Kidney (tissue), 14 donors: ENCODE data around the gene SYT4. TPM values are rescaled to one million over a fixed set of nuclear protein-coding genes. Genes with fewer than 3 reads are reported as not detected.
A peak's percentile ranks its signal among the peaks of the same experiment; 100 is the strongest.

Experiments
- DNase-seq, 5 donors: peaks; one replicate each; pipeline ENCODE4 v3.0.0-alpha.2; 2013 to 2020
- FAIRE-seq: peaks from 2 replicates; lab custom pipeline; 2012; peaks lifted over from hg19 to GRCh38; lab: Jason Lieb, UNC
- H3K27ac ChIP-seq, 2 donors: one replicate each; pipeline ENCODE4 v1.7.0; 2013; ENCODE audit warnings: low read depth in 2 of 2, low read length in 2 of 2, inconsistent platforms in 1 of 2
- H3K27me3 ChIP-seq: one replicate; pipeline ENCODE4 v1.7.1; 2013; ENCODE audit warnings: low read length, inconsistent platforms; ENCODE audit not compliant: control insufficient read depth, insufficient read depth
- H3K36me3 ChIP-seq, 3 donors: one replicate each; pipeline versions ENCODE4 v1.7.0 to v1.7.1; 2013; ENCODE audit warnings: low read length in 3 of 3, control low read depth in 1 of 3, inconsistent platforms in 1 of 3; ENCODE audit not compliant: insufficient read depth in 3 of 3, control insufficient read depth in 2 of 3
- H3K4me1 ChIP-seq, 3 donors: one replicate each; pipeline versions ENCODE4 v1.7.0 to v1.7.1; 2013; ENCODE audit warnings: low read length in 3 of 3, inconsistent platforms in 1 of 3, low read depth in 1 of 3; ENCODE audit not compliant: control insufficient read depth in 2 of 3, insufficient read depth in 2 of 3
- H3K4me3 ChIP-seq, 3 donors: one replicate each; pipeline versions ENCODE4 v1.7.0 to v1.8.1; 2013; ENCODE audit warnings: low read length in 3 of 3, control low read depth in 1 of 3, inconsistent platforms in 1 of 3
- H3K9ac ChIP-seq, 3 donors: one replicate each; pipeline versions ENCODE4 v1.7.0 to v1.7.1; 2013; ENCODE audit warnings: low read length in 3 of 3, control low read depth in 1 of 3, inconsistent platforms in 1 of 3
- H3K9me3 ChIP-seq, 3 donors: one replicate each; pipeline versions ENCODE4 v1.7.0 to v1.7.1; 2013; ENCODE audit warnings: low read length in 3 of 3, control low read depth in 1 of 3, inconsistent platforms in 1 of 3; ENCODE audit not compliant: control insufficient read depth in 2 of 3, insufficient read depth in 1 of 3
- intact Hi-C: fragments of 100-400 bp; cut with DNase I; formaldehyde crosslinking; loops from one replicate; pipeline ENCODE4 v1.11.1; 2022
- polyA plus RNA-seq: library from polyadenylated mRNA; stranded (reverse); fragments of 350-450 nt; fragmentation: Illumina TruSeq; extraction: RNeasy Lipid Tissue Mini Kit (QIAGEN cat#74804); gene quantifications from one replicate; pipeline ENCODE4 v1.2.3, GENCODE V29; 2014; ENCODE audit warnings: low read depth, low replicate concordance; ENCODE audit not compliant: insufficient read depth
- total RNA-seq: library from RNA; stranded (reverse); fragmentation: NEBNext Ultra II Directional; extraction: Animal tissue kit (Norgen Biotek cat#: 25700); gene quantifications from one replicate; pipeline ENCODE4 v1.2.1, GENCODE V29; 2021
- TF ChIP-seq, protein P1 (sequence below): IDR thresholded peaks from 3 replicates; pipeline ENCODE4 v1.5.1; 2012; ENCODE audit warnings: mild to moderate bottlenecking, moderate library complexity, borderline replicate concordance; ENCODE audit not compliant: insufficient read depth; ENCODE audit errors: extremely low read depth
- donor health status: control.
- donor health status: control.
- donor health status: control.
- donor health status: control.
- donor health status: control.
- donor health status: DM: yes; HTN: yes; CAD: no.
- donor health status: Normal renal cell carcinoma (clear cell type).

SYT4 gene
- total and polyA plus RNA-seq, 2 donors from 2014 or later: not detected

- no peak for DNase-seq
- no peak for FAIRE-seq
- no peaks in the 10 kb centered on the region for H3K4me1 ChIP-seq
These were observed 6.0 kb upstream of the SYT4 start for GRCh38 chr18:43283299-43283698.

GRCh38 chr18:43279015-43279744, 1.9 kb upstream of the SYT4 start:
- no peak for FAIRE-seq
- TF ChIP-seq, protein P1, sequence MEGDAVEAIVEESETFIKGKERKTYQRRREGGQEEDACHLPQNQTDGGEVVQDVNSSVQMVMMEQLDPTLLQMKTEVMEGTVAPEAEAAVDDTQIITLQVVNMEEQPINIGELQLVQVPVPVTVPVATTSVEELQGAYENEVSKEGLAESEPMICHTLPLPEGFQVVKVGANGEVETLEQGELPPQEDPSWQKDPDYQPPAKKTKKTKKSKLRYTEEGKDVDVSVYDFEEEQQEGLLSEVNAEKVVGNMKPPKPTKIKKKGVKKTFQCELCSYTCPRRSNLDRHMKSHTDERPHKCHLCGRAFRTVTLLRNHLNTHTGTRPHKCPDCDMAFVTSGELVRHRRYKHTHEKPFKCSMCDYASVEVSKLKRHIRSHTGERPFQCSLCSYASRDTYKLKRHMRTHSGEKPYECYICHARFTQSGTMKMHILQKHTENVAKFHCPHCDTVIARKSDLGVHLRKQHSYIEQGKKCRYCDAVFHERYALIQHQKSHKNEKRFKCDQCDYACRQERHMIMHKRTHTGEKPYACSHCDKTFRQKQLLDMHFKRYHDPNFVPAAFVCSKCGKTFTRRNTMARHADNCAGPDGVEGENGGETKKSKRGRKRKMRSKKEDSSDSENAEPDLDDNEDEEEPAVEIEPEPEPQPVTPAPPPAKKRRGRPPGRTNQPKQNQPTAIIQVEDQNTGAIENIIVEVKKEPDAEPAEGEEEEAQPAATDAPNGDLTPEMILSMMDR: no peak
- peak in 3 of 5 donors; percentile 41 to 69 (median 49) for DNase-seq
- Histone ChIP-seq H3K36me3 (no peaks in the 10 kb centered on the region), H3K27ac (no peak overlapping the region), H3K9me3 (no peaks in the 10 kb centered on the region), H3K9ac (no peak overlapping the region), H3K4me1 (no peaks in the 10 kb centered on the region), H3K27me3 (no peaks in the 10 kb centered on the region), H3K4me3 (no peak overlapping the region)
- intact Hi-C loops: loop anchor here (10.0 kb wide), 2 partner anchors 684 to 984 kb away; no protein-coding TSS in a partner anchor

More at GRCh38 chr18:43283299-43283698, 6.0 kb upstream of the SYT4 start:
- Histone ChIP-seq H3K9me3 (no peaks in the 10 kb centered on the region), H3K27me3 (no peaks in the 10 kb centered on the region), H3K36me3 (no peaks in the 10 kb centered on the region), H3K9ac (no peak overlapping the region), H3K27ac (no peak overlapping the region), H3K4me3 (no peak overlapping the region)
- intact Hi-C loops: no loop called here
- TF ChIP-seq, protein P1: no peak

DNA sequence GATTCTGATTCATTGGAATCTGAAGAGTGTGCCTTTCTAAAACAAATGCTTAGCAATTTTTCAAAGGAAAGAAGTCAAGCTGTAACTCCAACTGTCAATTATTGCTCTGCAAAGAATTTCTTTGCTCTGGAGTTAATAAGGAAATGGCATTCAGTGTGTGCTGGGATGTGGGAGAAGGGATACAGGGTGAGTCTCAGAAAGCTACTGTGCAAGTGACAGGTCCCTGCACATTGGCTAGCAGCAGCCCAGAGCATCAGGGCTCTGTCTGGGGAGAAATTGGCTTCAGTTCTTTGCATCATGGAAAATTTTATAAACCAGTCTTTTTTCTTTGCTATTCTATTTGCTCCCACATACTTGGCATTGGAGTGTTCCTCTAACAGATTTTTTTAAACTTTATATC, 1.1 kb upstream of the SYT4 start:
- FAIRE-seq: no peak
- no peak for DNase-seq
- Histone ChIP-seq H3K9me3 (no peaks in the 10 kb centered on the region), H3K27ac (no peak overlapping the region), H3K36me3 (no peaks in the 10 kb centered on the region), H3K9ac (no peak overlapping the region), H3K27me3 (no peaks in the 10 kb centered on the region), H3K4me3 (no peak overlapping the region), H3K4me1 (no peaks in the 10 kb centered on the region)
- TF ChIP-seq, protein P1: no peak
- intact Hi-C loops: loop anchor here (10.0 kb wide), 2 partner anchors 684 to 984 kb away; no protein-coding TSS in a partner anchor
